H1 (cell line): ENCODE data around the gene CALCR. TPM values are rescaled to one million over a fixed set of nuclear protein-coding genes. Genes with fewer than 3 reads are reported as not detected.

Experiments used
- CTCF ChIA-PET: fragments of 300-600 bp; sonication (Branson Sonifier 250); formaldehyde crosslinking; loops from one replicate; lab custom pipeline; 2021; ENCODE audit not compliant: partially characterized antibody; lab: Charles Lee
- POLR2A ChIA-PET: fragments of 300-600 bp; sonication (Branson Sonifier 250); formaldehyde crosslinking; loops from one replicate; lab custom pipeline; 2021; ENCODE audit warnings: inconsistent platforms; ENCODE audit not compliant: partially characterized antibody; lab: Charles Lee
- DNase-seq, 2 experiments: peaks; one replicate each; pipeline versions ENCODE4 v3.0.0 to v3.0.0-alpha.2; 2010 to 2022; ENCODE audit warnings: low spot score in 2 of 2, low read depth in 1 of 2, mixed read lengths in 1 of 2
- FAIRE-seq: peaks from 2 replicates; lab custom pipeline; 2011; peaks lifted over from hg19 to GRCh38; lab: Jason Lieb, UNC
- H2AFZ ChIP-seq: 2 replicates; pipeline ENCODE4 v1.8.1; 2012; ENCODE audit warnings: low read length, inconsistent platforms
- H2AK5ac ChIP-seq: 2 replicates; pipeline ENCODE4 v1.6.1; 2013; ENCODE audit warnings: low read depth, low read length
- H2BK120ac ChIP-seq: replicated peaks from 2 replicates; pipeline ENCODE3; 2013; ENCODE audit warnings: low read depth, low read length, inconsistent platforms
- H2BK12ac ChIP-seq: 2 replicates; pipeline ENCODE4 v1.6.1; 2013; ENCODE audit warnings: low read depth, low read length
- H2BK15ac ChIP-seq: 2 replicates; pipeline ENCODE4 v1.6.1; 2013; ENCODE audit warnings: low read length
- H2BK20ac ChIP-seq: 2 replicates; pipeline ENCODE4 v1.6.1; 2013; ENCODE audit warnings: low read length
- H2BK5ac ChIP-seq: 2 replicates; pipeline ENCODE4 v1.6.1; 2013; ENCODE audit warnings: low read depth, low read length
- H3K14ac ChIP-seq: 2 replicates; pipeline ENCODE4 v1.6.1; 2013; ENCODE audit warnings: inconsistent platforms; ENCODE audit not compliant: insufficient read length
- H3K18ac ChIP-seq: 2 replicates; pipeline ENCODE4 v1.6.1; 2013; ENCODE audit warnings: low read length; ENCODE audit errors: extremely low read depth
- H3K23ac ChIP-seq: 2 replicates; pipeline ENCODE4 v1.6.1; 2013; ENCODE audit warnings: inconsistent platforms; ENCODE audit not compliant: insufficient read length
- H3K23me2 ChIP-seq: 2 replicates; pipeline ENCODE4 v1.6.1; 2013; ENCODE audit warnings: low read depth, low read length
- H3K27ac ChIP-seq: 2 replicates; pipeline ENCODE4 v1.6.1; 2011; ENCODE audit warnings: low read depth, low read length, inconsistent platforms
- H3K27me3 ChIP-seq, 4 experiments: replicated peaks in 1 of 4; 1 replicate in 1 of 4; 2 replicates in 3 of 4; pipeline versions ENCODE4 v1.6.1 to v1.8.1; 2011 to 2013; ENCODE audit warnings: low read length in 3 of 4, mild to moderate bottlenecking in 3 of 4, inconsistent platforms in 2 of 4, mixed read lengths in 2 of 4, moderate library complexity in 1 of 4; ENCODE audit not compliant: control insufficient read depth in 3 of 4, insufficient read depth in 3 of 4; ENCODE audit errors: extremely low read depth in 1 of 4
- H3K36me3 ChIP-seq, 4 experiments: 2 replicates each; pipeline versions ENCODE4 v1.6.1 to v1.8.1; 2011 to 2013; ENCODE audit warnings: mild to moderate bottlenecking in 4 of 4, low read length in 3 of 4, moderate library complexity in 2 of 4, control low read depth in 1 of 4, inconsistent platforms in 1 of 4; ENCODE audit not compliant: insufficient read depth in 4 of 4, control insufficient read depth in 2 of 4
- H3K4ac ChIP-seq: replicated peaks from 2 replicates; pipeline ENCODE3; 2013; ENCODE audit warnings: low read length, low read depth, mixed read lengths, inconsistent platforms; ENCODE audit not compliant: insufficient read length
- H3K4me1 ChIP-seq, 4 experiments: replicated peaks in 1 of 4; 1 replicate in 1 of 4; 2 replicates in 3 of 4; pipeline versions ENCODE4 v1.6.1 to v1.8.1; 2011 to 2013; ENCODE audit warnings: low read length in 3 of 4, inconsistent platforms in 2 of 4, mixed read lengths in 1 of 4; ENCODE audit not compliant: insufficient read depth in 4 of 4, control insufficient read depth in 3 of 4
- H3K4me2 ChIP-seq, 2 experiments: 2 replicates each; pipeline versions ENCODE4 v1.6.1 to v1.8.1; 2011 to 2013; ENCODE audit warnings: low read depth in 2 of 2, low read length in 2 of 2, control low read depth in 1 of 2, inconsistent platforms in 1 of 2, mild to moderate bottlenecking in 1 of 2; ENCODE audit not compliant: insufficient read depth in 1 of 2
- H3K4me3 ChIP-seq, 4 experiments: fragments of 200-600, 300-600 bp in 1 of 4; sonication (generic), shearing (Covaris generic), sonication (Bioruptor Twin) in 1 of 4; 2 replicates each; pipeline versions ENCODE4 v1.5.1 to v1.8.1; 2011 to 2016; ENCODE audit warnings: low read length in 4 of 4, low read depth in 3 of 4, control low read depth in 2 of 4, inconsistent platforms in 2 of 4, mild to moderate bottlenecking in 2 of 4, mixed read lengths in 1 of 4, moderate library complexity in 1 of 4; ENCODE audit not compliant: insufficient read depth in 2 of 4; ENCODE audit errors: extremely low read depth in 1 of 4
- H3K56ac ChIP-seq: replicated peaks from 2 replicates; pipeline ENCODE3; 2013; ENCODE audit warnings: low read depth, mild to moderate bottlenecking, mixed read lengths, low read length, inconsistent platforms; ENCODE audit not compliant: insufficient read length
- H3K79me1 ChIP-seq: 2 replicates; pipeline ENCODE4 v1.6.1; 2013; ENCODE audit warnings: low read depth, low read length, control low read depth
- H3K79me2 ChIP-seq, 2 experiments: 2 replicates each; pipeline versions ENCODE4 v1.6.1 to v1.8.1; 2012 to 2013; ENCODE audit warnings: low read length in 2 of 2, mild to moderate bottlenecking in 2 of 2, inconsistent platforms in 1 of 2; ENCODE audit not compliant: insufficient read depth in 2 of 2, control insufficient read depth in 1 of 2
- H3K9ac ChIP-seq, 4 experiments: replicated peaks in 1 of 4; 1 replicate in 1 of 4; 2 replicates in 3 of 4; pipeline versions ENCODE4 v1.6.1 to v1.8.1; 2011 to 2013; ENCODE audit warnings: low read depth in 3 of 4, low read length in 3 of 4, control low read depth in 2 of 4, mild to moderate bottlenecking in 2 of 4, moderate library complexity in 2 of 4, inconsistent platforms in 1 of 4; ENCODE audit errors: extremely low read depth in 1 of 4
- H3K9me3 ChIP-seq, 2 experiments: 2 replicates each; pipeline versions ENCODE4 v1.6.1 to v1.8.1; 2012 to 2013; ENCODE audit warnings: mild to moderate bottlenecking in 2 of 2, moderate library complexity in 2 of 2, control low read depth in 1 of 2, inconsistent platforms in 1 of 2, low read depth in 1 of 2, low read length in 1 of 2, mixed read lengths in 1 of 2; ENCODE audit not compliant: insufficient read depth in 2 of 2
- H4K20me1 ChIP-seq, 2 experiments: replicated peaks in 1 of 2; 2 replicates each; pipeline versions ENCODE3 to v1.8.1; 2011 to 2013; ENCODE audit warnings: inconsistent platforms in 2 of 2, low read length in 2 of 2, mild to moderate bottlenecking in 1 of 2; ENCODE audit not compliant: insufficient read depth in 2 of 2, control insufficient read depth in 1 of 2
- H4K5ac ChIP-seq: 2 replicates; pipeline ENCODE4 v1.6.1; 2013; ENCODE audit warnings: low read length, low read depth, mixed read lengths, inconsistent platforms; ENCODE audit not compliant: insufficient read length
- H4K8ac ChIP-seq: 2 replicates; pipeline ENCODE4 v1.8.0; 2013; ENCODE audit warnings: mild to moderate bottlenecking, moderate library complexity, low read length, inconsistent platforms; ENCODE audit not compliant: insufficient read depth; ENCODE audit errors: extremely low read depth
- H4K91ac ChIP-seq: replicated peaks from 2 replicates; pipeline ENCODE3; 2013; ENCODE audit warnings: low read length, mixed read lengths, inconsistent platforms; ENCODE audit not compliant: insufficient read length
- BACH1 ChIP-seq: IDR thresholded peaks from 2 replicates; pipeline ENCODE4 v1.6.1; 2012; ENCODE audit warnings: low read length, improper control_type of control experiment
- FOSL1 ChIP-seq: IDR thresholded peaks from 2 replicates; pipeline ENCODE4 v1.6.1; 2011; ENCODE audit warnings: mild to moderate bottlenecking, low read depth, low read length, moderate library complexity; ENCODE audit not compliant: insufficient read depth
- RXRA ChIP-seq: IDR thresholded peaks from 2 replicates; pipeline ENCODE4 v1.6.1; 2011; ENCODE audit warnings: low read depth, mild to moderate bottlenecking, low read length, moderate library complexity; ENCODE audit not compliant: insufficient read depth
- WGBS, 2 experiments: shearing (Covaris generic) in 1 of 2; methylation state at CpG; one replicate each; pipeline versions ENCODE4 v1.1.6 to v1.1.7; 2013 to 2015; ENCODE audit warnings: low lambda C conversion rate in 2 of 2, mixed read lengths in 2 of 2, inconsistent platforms in 1 of 2, low coverage in 1 of 2, missing lambda C conversion rate in 1 of 2; ENCODE audit not compliant: insufficient replicate concordance in 2 of 2, insufficient coverage in 1 of 2, insufficient read length in 1 of 2; ENCODE audit errors: extremely low coverage in 1 of 2, missing lambda C conversion rate in 1 of 2; 5-methylcytosine and 5-hydroxymethylcytosine counted together
- polyA plus RNA-seq, 7 experiments: library from polyadenylated mRNA; depleted of rRNA in 3 of 7; stranded (reverse) in 5 of 7; unstranded in 2 of 7; fragments of >200 nt in 5 of 7; fragments of 200-250 nt in 2 of 7; gene quantifications; 1 replicate in 5 of 7; 2 replicates in 1 of 7; 4 replicates in 1 of 7; pipeline versions ENCODE4 v1.2.1 to v1.2.3, GENCODE V29; 2011 to 2013; ENCODE audit warnings: missing spikeins in 2 of 7, mixed read lengths in 2 of 7
- total RNA-seq: library from RNA; stranded (reverse); fragmentation: NEBNext Ultra II Directional; extraction: Animal tissue kit (Norgen Biotek cat#: 25700); gene quantifications from 2 replicates; pipeline ENCODE4 v1.2.1, GENCODE V29; 2021

CALCR gene
- total and polyA plus RNA-seq, 2 of the 8 experiments (the other 6 are each of a cell fraction or from before 2014, with no cell fraction given) = 1.0 to 3.6 TPM

GRCh38 chr7:93559639-93560491 is 14.7 kb downstream of the CALCR start:
- no peaks in the 10 kb centered on the region for H3K23me2 ChIP-seq
- H3K36me3 ChIP-seq = no peaks in the 10 kb centered on the region
- no peak for TF ChIP-seq BACH1
- no peak for TF ChIP-seq FOSL1
- TF ChIP-seq RXRA = no peak
- no peak overlapping the region for H3K9ac ChIP-seq
- H2AFZ ChIP-seq = no peak overlapping the region
- no peak overlapping the region for H3K4me3 ChIP-seq
- H3K4ac ChIP-seq = no peak overlapping the region
- H4K91ac ChIP-seq = no peak overlapping the region
- ChIA-PET CTCF (interaction anchor here (0.6 to 2.2 kb wide), 5 partner anchors 9 to 1987 kb away, joined by 3 to 17 read pairs (median 5); no protein-coding TSS in a partner anchor), POLR2A (interaction anchor here (1.2 kb wide), 1 partner anchor 9 kb away, joined by 3 read pairs; no protein-coding TSS in a partner anchor)
- H2BK15ac ChIP-seq = no peak overlapping the region
- peaks cover 0 to 8% (median 4%) of the 10 kb centered on the region in 4 experiments; a peak in 4 of 7 replicates for H3K4me1 ChIP-seq
- WGBS, 2 experiments = 91% methylated on average over 3 of the region's 3 CpGs; no CpG with 5 or more reads in 1 of the 2 experiments
- H2BK120ac ChIP-seq = no peak overlapping the region
- H3K9me3 ChIP-seq = no peaks in the 10 kb centered on the region
- H2BK5ac ChIP-seq = no peak overlapping the region
- no peak overlapping the region for H3K27ac ChIP-seq
- H3K56ac ChIP-seq = no peak overlapping the region
- H4K8ac ChIP-seq = no peak overlapping the region
- no peak overlapping the region for H4K5ac ChIP-seq
- no peak overlapping the region for H3K18ac ChIP-seq
- H2BK20ac ChIP-seq = no peak overlapping the region
- H3K79me2 ChIP-seq = no peaks in the 10 kb centered on the region
- FAIRE-seq = no peak
- no peak overlapping the region for H3K23ac ChIP-seq
- no peaks in the 10 kb centered on the region for H3K27me3 ChIP-seq
- H2AK5ac ChIP-seq = no peak overlapping the region
- H3K4me2 ChIP-seq = no peak overlapping the region
- no peak overlapping the region for H3K14ac ChIP-seq
- H3K79me1 ChIP-seq = no peaks in the 10 kb centered on the region
- H4K20me1 ChIP-seq = no peaks in the 10 kb centered on the region
- no peak overlapping the region for H2BK12ac ChIP-seq
- no peak for DNase-seq
